Activated naive CD4-positive, alpha-beta T cell treated with anti-CD3 and anti-CD28 coated beads, Interleukin-2, amount 50 U/mL, for 72 hours (primary cell): ENCODE measurements around the gene KRTAP4-7. TPM values are rescaled to one million over a fixed set of nuclear protein-coding genes. Genes with fewer than 3 reads are reported as not detected.
"Not testable (repeated sequence)": the region's sequence is repeated elsewhere in the genome, so short reads cannot be mapped to it uniquely, and the experiment has no call there.

Experiments used
- ATAC-seq, 2 donors: fragments of 150-1000 bp; cut with Tn5 transposase; 2 replicates each; pipeline ENCODE4 v1.10.0; 2021; ENCODE audit warnings: mild to moderate bottlenecking in 2 of 2, moderate library complexity in 2 of 2
- DNase-seq, 2 donors: peaks; one replicate each; pipeline ENCODE4 v3.0.0; 2021 to 2022; ENCODE audit warnings: low spot score in 2 of 2
- H3K27ac Mint-ChIP-seq, 2 donors: one replicate each; pipeline ENCODE4 v1.8.0; 2022; ENCODE audit warnings: mild to moderate bottlenecking in 2 of 2, mixed read lengths in 2 of 2
- H3K36me3 Mint-ChIP-seq, 2 donors: one replicate each; pipeline ENCODE4 v1.8.0; 2022; ENCODE audit warnings: mixed read lengths in 2 of 2
- H3K9me3 Mint-ChIP-seq, 2 donors: one replicate each; pipeline ENCODE4 v1.8.0; 2022; ENCODE audit warnings: mixed read lengths in 2 of 2
- total RNA-seq, 2 donors: library from RNA; stranded (reverse); gene quantifications; one replicate each; pipeline ENCODE4 v1.2.3, GENCODE V29; 2022

The KRTAP4-7 gene
- total RNA-seq, 2 donors from 2014 or later: not detected

GRCh38 chr17:41060052-41060604, 23.8 kb upstream of the KRTAP4-7 start, which contains the start of gene KRTAP2-3:
KRTAP2-3 (minus strand) TSS chr17:41060114; CDS start chr17:41060050, 64 bp downstream.
- H3K36me3 Mint-ChIP-seq: peaks cover 0 to 4% of the 10 kb centered on the region in 2 donors
- DNase-seq: no peak
- no peak within 1 kb of the TSS for H3K27ac Mint-ChIP-seq
- H3K9me3 Mint-ChIP-seq: peaks cover 3 to 5% of the 10 kb centered on the region in 2 donors
- ATAC-seq: no peak

DNA sequence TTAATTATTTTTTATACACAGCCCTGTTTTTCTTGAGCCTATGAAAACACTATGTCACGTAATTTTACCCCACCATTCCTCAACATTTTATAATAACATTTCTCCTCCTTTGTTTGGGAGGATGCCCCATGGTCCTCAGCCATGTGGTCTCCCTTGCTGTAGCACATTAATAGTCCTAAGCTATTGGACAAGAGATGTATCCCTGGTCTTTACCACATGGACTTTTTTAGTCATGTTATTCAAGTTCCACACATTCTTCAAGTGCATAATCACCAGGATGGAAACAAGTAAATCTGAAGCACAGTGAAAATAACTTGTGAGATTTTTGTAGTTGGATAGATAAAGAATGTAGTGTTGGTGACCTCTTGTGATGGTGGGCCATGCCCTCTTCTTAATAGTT, 22.0 kb upstream of the KRTAP4-7 start:
- Mint-ChIP-seq H3K36me3 (peaks cover 0 to 4% of the 10 kb centered on the region in 2 donors), H3K27ac (no peak overlapping the region), H3K9me3 (peaks cover 3 to 5% of the 10 kb centered on the region in 2 donors)
- ATAC-seq (no peak), DNase-seq (no peak)

DNA sequence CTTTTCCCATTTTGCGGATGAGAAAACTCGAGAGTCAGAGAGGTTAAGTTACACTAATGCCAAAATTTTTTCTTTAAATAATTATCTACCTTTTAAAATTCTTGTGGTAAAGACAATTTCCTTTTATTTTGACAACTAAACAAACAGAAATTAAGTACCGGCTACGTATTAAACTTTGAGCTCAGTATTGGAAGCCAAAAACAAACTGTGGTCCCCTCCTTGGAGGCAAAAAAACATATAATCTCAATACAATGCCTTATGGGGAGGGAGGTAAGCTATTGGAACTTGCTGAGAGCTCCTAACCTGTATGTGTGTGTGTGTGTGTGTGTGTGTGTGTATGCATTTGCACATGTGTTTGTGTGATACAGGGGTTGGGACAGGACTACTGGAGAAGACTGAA, 20.5 kb upstream of the KRTAP4-7 start:
- Mint-ChIP-seq H3K9me3 (no peaks in the 10 kb centered on the region), H3K27ac (no peak overlapping the region), H3K36me3 (no peaks in the 10 kb centered on the region)
- DNase-seq (no peak), ATAC-seq (no peak)

DNA sequence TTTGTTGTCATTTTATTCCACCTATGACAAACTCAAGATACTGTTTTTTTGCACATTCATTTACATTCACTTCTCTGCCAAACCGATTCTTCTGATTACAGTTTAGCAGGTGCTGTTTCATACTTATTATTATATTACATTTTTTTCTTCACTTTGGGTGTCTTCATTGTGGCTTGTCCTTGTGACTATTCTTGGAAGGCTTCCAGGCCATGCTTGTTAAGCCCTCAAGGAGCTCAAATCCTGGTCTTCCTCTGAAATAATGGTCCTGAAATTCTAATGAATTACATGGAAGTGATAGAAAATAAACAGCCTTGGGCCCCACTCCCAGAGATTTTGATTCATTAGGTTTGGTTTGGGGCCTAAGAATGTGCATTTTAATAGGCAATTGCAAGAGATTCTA, 19.6 kb upstream of the KRTAP4-7 start:
- no peaks in the 10 kb centered on the region for H3K36me3 Mint-ChIP-seq
- ATAC-seq (no peak), DNase-seq (no peak)
- H3K27ac Mint-ChIP-seq: no peak overlapping the region
- no peaks in the 10 kb centered on the region for H3K9me3 Mint-ChIP-seq

- H3K36me3 Mint-ChIP-seq, H3K27ac Mint-ChIP-seq, DNase-seq, H3K9me3 Mint-ChIP-seq, ATAC-seq: not testable (repeated sequence)
These were observed 18.8 kb upstream of the KRTAP4-7 start for GRCh38 chr17:41065016-41065689.

GRCh38 chr17:41065829-41066624, 17.9 kb upstream of the KRTAP4-7 start, which contains the start of gene KRTAP2-4:
KRTAP2-4 (minus strand) TSS chr17:41065879; CDS start chr17:41065845, 34 bp downstream.
- DNase-seq (no peak), ATAC-seq (peak in 1 of 2 donors; percentile 72)
- Mint-ChIP-seq H3K36me3 (no peaks in the 10 kb centered on the region), H3K9me3 (no peaks in the 10 kb centered on the region), H3K27ac (no peak within 1 kb of the TSS)

GRCh38 chr17:41067281-41067680, 16.7 kb upstream of the KRTAP4-7 start:
- no peak for DNase-seq
- no peak for ATAC-seq
- Mint-ChIP-seq H3K36me3 (no peaks in the 10 kb centered on the region), H3K9me3 (no peaks in the 10 kb centered on the region), H3K27ac (no peak overlapping the region)

DNA sequence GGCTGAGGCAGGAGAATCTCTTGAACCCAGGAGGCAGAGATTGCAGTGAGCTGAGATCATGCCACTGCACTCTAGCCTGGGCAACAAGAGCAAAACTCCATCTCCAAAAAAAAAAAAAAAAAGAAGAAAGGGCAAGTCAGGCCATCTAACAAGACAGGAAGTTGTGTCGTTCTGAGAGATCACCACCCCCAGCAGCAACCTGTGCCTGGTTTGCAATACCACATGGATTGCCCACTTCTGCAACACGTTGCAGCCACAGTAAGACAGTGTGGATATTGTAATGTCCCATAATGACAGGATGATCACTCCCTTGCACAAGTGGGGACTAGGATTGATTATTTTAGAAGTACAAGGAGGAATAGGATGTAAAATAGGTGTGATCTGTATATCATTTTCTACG, 14.9 kb upstream of the KRTAP4-7 start:
- Mint-ChIP-seq H3K27ac (no peak overlapping the region), H3K36me3 (no peaks in the 10 kb centered on the region), H3K9me3 (no peaks in the 10 kb centered on the region)
- DNase-seq: no peak
- no peak for ATAC-seq

- Mint-ChIP-seq H3K27ac (no peak overlapping the region), H3K36me3 (no peaks in the 10 kb centered on the region), H3K9me3 (no peaks in the 10 kb centered on the region)
- ATAC-seq: no peak
- DNase-seq: no peak
These were observed 12.2 kb upstream of the KRTAP4-7 start for GRCh38 chr17:41071606-41072360.

DNA sequence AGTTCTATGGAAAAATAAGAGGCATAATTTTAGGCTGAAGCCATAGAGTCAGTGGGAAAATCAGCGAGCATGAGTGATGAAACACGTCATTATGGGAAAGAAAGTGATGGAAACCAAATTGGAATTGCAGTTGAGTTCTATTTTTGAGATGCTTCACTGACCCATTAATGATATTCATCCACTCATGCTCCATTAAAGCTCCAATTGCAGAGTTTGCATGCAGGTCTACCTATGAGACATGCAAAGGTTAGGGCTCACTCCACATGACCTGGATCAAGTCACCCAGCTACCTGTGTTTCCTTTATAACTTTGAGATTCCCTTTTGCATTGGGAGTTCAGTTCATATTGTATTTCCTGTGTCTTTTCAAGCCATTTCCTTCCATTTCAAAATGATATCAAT, 10.3 kb upstream of the KRTAP4-7 start:
- DNase-seq (no peak), ATAC-seq (no peak)
- H3K27ac Mint-ChIP-seq: no peak overlapping the region
- H3K9me3 Mint-ChIP-seq: no peaks in the 10 kb centered on the region
- H3K36me3 Mint-ChIP-seq: no peaks in the 10 kb centered on the region

DNA sequence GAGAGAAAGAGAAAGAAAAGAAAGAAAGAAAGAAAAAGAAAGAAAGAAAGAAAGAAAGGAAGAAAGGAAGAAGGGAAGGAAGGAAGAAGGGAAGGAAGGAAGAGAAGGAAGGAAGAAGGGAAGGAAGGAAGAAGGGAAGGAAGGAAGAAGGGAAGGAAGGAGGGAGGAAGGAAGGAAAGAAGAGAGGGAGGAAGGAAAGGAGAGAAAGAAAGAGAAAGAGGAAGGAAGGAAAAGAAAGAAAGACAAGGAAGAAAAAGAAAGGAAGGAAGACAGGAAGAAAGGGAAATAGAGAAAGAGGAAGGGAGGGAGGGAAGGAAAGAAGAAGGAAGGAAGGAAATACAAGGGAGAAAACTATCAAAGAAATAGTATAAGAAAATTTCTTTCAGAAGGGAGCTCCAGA, 7.2 kb upstream of the KRTAP4-7 start:
- ATAC-seq (no peak), DNase-seq (no peak)
- Mint-ChIP-seq H3K27ac (no peak overlapping the region), H3K9me3 (no peaks in the 10 kb centered on the region), H3K36me3 (no peaks in the 10 kb centered on the region)

- DNase-seq (no peak), ATAC-seq (no peak)
- no peaks in the 10 kb centered on the region for H3K9me3 Mint-ChIP-seq
- H3K36me3 Mint-ChIP-seq: no peaks in the 10 kb centered on the region
- H3K27ac Mint-ChIP-seq: no peak overlapping the region
These were observed 1.3 kb upstream of the KRTAP4-7 start for GRCh38 chr17:41082626-41083025.

DNA sequence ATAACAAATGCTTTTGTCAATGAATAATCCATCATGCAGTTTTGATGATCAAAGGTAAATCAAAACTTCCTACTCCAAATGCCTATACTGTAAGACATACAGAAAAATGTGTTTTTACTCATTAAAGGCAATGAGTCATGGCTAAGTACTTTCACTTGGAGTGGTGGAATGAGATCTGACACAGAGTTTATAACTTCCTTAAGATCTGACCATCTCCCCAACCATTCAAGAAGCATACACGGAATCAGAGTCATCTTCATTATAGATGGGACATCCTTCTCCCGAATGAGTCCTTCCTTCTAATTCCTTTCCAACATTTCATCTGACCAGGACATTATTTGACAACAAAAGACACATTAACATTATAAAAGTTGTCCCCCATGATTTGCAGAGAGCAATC, 523 bp upstream of the KRTAP4-7 start:
- not testable (repeated sequence) for H3K36me3 Mint-ChIP-seq, H3K9me3 Mint-ChIP-seq, H3K27ac Mint-ChIP-seq, DNase-seq
- ATAC-seq: peak; percentile 66 to 84

DNA sequence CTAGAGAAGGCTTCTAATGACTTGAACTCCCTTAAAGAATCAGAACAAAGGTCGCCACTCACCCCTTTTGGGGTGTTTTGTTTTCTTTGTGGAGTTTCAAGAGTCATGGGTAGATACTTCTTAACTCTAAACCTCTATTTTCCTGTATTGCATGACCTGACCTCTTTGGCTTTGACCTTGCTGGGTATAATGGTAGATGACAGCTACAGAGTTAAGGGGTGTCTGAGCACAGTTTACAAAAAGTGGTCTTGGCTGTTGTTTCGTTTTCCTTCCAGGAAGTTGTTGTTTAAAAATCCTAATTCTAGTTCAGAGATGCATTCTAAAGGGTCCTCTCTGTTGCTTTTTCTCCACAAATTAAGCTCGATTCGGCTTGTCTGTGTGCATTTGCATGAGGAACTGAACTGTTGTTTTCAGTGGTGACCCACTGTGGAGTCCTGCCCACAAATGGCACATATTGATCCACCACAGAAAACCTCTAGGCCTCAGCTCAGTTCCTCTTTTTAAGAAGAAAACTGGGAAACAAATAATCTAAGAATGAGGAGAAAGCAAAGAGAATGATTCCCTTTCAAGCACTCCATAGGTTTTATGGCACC, 4.9 kb downstream of the KRTAP4-7 start:
- not testable (repeated sequence) for DNase-seq, H3K27ac Mint-ChIP-seq, H3K36me3 Mint-ChIP-seq, ATAC-seq, H3K9me3 Mint-ChIP-seq

- ATAC-seq (no peak), DNase-seq (no peak)
- Mint-ChIP-seq H3K36me3 (no peaks in the 10 kb centered on the region), H3K27ac (no peak overlapping the region), H3K9me3 (no peaks in the 10 kb centered on the region)
These were observed 12.1 kb downstream of the KRTAP4-7 start for GRCh38 chr17:41096055-41096454.

GRCh38 chr17:41098042-41098441, 14.1 kb downstream of the KRTAP4-7 start, which contains the start of gene KRTAP4-8:
KRTAP4-8 (minus strand) TSS chr17:41098142; CDS start chr17:41098084, 58 bp downstream.
- ATAC-seq (no peak), DNase-seq (no peak)
- H3K27ac Mint-ChIP-seq: peak within 1 kb of the TSS in 1 of 2 donors; percentile 85
- no peaks in the 10 kb centered on the region for H3K9me3 Mint-ChIP-seq
- no peaks in the 10 kb centered on the region for H3K36me3 Mint-ChIP-seq
